Mesothelial cell of epicardium (in vitro differentiated cells): Measurements from ENCODE around the gene CRYBB1. TPM values are rescaled to one million over a fixed set of nuclear protein-coding genes. Genes with fewer than 3 reads are reported as not detected.

Experiments
- DNase-seq, 2 experiments: peaks; one replicate each; pipeline ENCODE4 v3.0.0; 2021; ENCODE audit warnings: low spot score in 2 of 2; ENCODE audit not compliant: unreplicated experiment in 2 of 2
- H3K27ac Mint-ChIP-seq: 2 replicates; pipeline ENCODE4 v1.8.0; 2021; ENCODE audit warnings: mixed read lengths
- H3K27me3 Mint-ChIP-seq: 2 replicates; pipeline ENCODE4 v1.8.0; 2021; ENCODE audit warnings: low read depth, mixed read lengths
- H3K36me3 Mint-ChIP-seq: 2 replicates; pipeline ENCODE4 v1.8.0; 2021; ENCODE audit warnings: mixed read lengths
- H3K4me1 Mint-ChIP-seq: 2 replicates; pipeline ENCODE4 v1.8.0; 2021; ENCODE audit warnings: mixed read lengths
- H3K4me3 Mint-ChIP-seq: 2 replicates; pipeline ENCODE4 v1.8.0; 2021; ENCODE audit warnings: mild to moderate bottlenecking, moderate library complexity, mixed read lengths
- H3K9me3 Mint-ChIP-seq: 2 replicates; pipeline ENCODE4 v1.8.0; 2021; ENCODE audit warnings: mixed read lengths
- total RNA-seq: library from RNA; stranded (reverse); gene quantifications from 3 replicates; pipeline ENCODE4 v1.2.1, GENCODE V29; 2021
- TF ChIP-seq, protein P1 (sequence below): fragments of 200-600 bp; sonication (generic); IDR thresholded peaks from one replicate; pipeline ENCODE4 v1.5.0; 2021; ENCODE audit warnings: antibody characterized with exemption; ENCODE audit not compliant: unreplicated experiment

CRYBB1 gene
- total RNA-seq, 1 donor from 2014 or later: not detected

DNA sequence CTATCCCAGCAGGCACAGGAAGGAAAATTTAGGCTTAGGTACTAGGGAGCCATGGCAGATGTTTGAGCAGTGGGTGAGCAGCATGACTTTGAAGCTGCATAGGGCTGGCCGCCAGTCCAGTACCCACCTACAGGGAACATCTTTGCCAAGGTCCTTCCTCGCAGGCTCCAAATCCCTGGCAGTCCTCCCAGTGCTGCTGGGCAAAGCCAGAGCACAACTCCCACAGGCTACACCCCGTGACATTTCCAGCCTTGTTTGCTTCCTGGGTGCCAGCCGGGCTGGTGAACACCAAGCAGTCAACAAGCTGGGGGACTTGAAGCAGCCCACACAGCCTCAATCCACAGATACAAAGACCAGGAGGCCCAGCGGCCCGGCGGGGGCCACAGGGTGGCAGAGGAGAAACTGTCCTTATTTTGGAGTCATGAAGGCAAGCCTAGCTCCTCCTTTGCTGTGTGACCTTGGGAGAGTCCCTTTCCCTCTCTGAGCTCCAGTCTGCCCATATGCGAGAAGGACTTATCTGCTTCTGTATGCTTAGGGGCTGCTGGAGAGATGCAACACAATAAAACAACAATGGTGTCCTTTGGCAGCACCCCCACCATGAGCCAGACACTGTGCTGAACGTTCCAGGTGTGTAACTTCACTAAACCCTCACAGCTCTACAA is 55.9 kb downstream of the CRYBB1 start:
- no peaks in the 10 kb centered on the region for H3K36me3 Mint-ChIP-seq
- H3K9me3 Mint-ChIP-seq: no peaks in the 10 kb centered on the region
- H3K4me1 Mint-ChIP-seq: no peaks in the 10 kb centered on the region
- no peak overlapping the region for H3K4me3 Mint-ChIP-seq
- TF ChIP-seq, protein P1, sequence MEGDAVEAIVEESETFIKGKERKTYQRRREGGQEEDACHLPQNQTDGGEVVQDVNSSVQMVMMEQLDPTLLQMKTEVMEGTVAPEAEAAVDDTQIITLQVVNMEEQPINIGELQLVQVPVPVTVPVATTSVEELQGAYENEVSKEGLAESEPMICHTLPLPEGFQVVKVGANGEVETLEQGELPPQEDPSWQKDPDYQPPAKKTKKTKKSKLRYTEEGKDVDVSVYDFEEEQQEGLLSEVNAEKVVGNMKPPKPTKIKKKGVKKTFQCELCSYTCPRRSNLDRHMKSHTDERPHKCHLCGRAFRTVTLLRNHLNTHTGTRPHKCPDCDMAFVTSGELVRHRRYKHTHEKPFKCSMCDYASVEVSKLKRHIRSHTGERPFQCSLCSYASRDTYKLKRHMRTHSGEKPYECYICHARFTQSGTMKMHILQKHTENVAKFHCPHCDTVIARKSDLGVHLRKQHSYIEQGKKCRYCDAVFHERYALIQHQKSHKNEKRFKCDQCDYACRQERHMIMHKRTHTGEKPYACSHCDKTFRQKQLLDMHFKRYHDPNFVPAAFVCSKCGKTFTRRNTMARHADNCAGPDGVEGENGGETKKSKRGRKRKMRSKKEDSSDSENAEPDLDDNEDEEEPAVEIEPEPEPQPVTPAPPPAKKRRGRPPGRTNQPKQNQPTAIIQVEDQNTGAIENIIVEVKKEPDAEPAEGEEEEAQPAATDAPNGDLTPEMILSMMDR: no peak
- no peak for DNase-seq
- H3K27me3 Mint-ChIP-seq: no peaks in the 10 kb centered on the region
- no peak overlapping the region for H3K27ac Mint-ChIP-seq

DNA sequence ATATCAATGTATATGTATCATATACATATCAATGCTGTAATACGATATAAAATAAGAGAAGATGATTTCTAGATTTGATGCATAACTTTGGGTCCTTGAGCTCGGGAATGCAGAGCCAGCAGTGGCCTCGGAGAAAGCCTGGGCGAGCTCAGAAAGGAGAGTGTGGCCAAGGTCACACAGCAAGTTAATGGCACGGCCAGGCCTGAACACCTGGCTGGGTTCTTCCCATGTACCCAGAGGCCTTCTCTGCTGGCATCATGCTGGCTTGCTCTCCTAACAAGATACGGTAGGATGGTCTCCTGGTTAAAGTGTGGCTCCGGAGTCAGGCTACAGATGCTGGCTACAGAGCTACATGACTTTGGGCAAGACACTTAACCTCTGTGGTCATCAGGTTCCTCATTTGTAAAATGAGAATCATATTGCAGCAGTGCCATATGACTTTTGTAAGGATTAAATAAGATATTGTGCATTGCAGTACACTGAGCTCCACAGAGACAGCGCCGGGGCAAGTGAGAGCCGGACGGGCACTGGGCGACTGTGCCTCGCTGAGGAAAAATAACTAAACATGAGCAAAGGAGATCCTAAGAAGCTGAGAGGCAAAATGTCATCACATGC is 57.8 kb downstream of the CRYBB1 start:
- Mint-ChIP-seq H3K4me1 (no peaks in the 10 kb centered on the region), H3K27me3 (no peaks in the 10 kb centered on the region), H3K36me3 (no peaks in the 10 kb centered on the region), H3K27ac (no peak overlapping the region), H3K9me3 (no peaks in the 10 kb centered on the region), H3K4me3 (no peak overlapping the region)
- TF ChIP-seq, protein P1: no peak
- DNase-seq: no peak

DNA sequence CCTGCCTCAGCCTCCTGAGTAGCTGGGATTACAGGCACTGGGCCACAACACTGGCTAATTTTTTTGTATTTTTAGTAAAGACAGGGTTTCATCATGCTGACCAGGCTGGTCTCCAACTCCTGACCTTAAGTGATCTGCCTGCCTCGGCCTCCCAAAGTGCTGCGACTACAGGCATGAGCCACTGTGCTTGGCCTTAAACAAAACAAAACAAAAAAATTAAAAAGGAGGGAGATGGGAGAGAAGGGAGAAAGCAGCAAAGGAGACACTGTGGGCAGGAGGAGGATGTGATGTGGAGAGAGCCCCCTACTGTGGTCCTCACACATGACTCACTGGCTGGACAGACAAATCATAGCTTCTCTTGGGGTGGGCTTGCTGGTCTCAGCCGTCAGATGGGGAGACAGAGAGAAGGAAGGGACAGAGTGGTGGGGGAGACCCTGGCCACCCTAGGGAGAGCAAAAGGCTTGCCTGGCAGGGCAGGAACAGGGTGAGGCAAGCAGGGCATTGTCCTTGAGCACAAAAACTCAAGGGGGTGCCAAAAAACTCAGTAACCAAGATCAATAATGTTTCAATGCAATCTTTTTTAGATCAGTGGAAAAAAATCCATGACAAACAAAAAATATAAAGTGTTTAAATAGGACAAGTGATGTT is 59.5 kb downstream of the CRYBB1 start:
- no peaks in the 10 kb centered on the region for H3K27me3 Mint-ChIP-seq
- no peaks in the 10 kb centered on the region for H3K4me1 Mint-ChIP-seq
- DNase-seq: no peak
- H3K9me3 Mint-ChIP-seq: no peaks in the 10 kb centered on the region
- TF ChIP-seq, protein P1: no peak
- no peaks in the 10 kb centered on the region for H3K36me3 Mint-ChIP-seq
- H3K4me3 Mint-ChIP-seq: no peak overlapping the region
- H3K27ac Mint-ChIP-seq: no peak overlapping the region

DNA sequence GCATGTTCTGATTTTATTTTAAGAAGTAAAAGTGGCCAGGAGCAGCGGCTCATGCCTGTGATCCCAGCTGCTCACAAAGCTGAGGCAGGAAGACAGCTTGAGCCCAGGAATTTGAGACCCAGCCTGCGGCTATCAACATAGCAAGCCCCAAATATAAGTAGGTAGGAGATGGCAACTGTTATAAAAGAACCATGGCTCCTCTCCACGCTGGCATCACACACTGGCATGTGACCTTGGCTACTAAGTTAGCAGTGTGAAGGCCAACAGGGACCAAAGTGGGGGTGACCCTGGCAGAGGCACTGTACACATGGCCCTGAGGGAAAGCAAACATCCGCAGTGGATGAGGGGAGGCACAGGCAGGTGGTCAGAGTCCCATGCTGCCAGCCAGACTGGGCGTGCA is 60.9 kb downstream of the CRYBB1 start:
- Mint-ChIP-seq H3K4me1 (no peaks in the 10 kb centered on the region), H3K9me3 (no peaks in the 10 kb centered on the region), H3K27me3 (no peaks in the 10 kb centered on the region), H3K36me3 (no peaks in the 10 kb centered on the region), H3K27ac (peak overlapping the region; percentile 12), H3K4me3 (no peak overlapping the region)
- no peak for DNase-seq
- TF ChIP-seq, protein P1: no peak

DNA sequence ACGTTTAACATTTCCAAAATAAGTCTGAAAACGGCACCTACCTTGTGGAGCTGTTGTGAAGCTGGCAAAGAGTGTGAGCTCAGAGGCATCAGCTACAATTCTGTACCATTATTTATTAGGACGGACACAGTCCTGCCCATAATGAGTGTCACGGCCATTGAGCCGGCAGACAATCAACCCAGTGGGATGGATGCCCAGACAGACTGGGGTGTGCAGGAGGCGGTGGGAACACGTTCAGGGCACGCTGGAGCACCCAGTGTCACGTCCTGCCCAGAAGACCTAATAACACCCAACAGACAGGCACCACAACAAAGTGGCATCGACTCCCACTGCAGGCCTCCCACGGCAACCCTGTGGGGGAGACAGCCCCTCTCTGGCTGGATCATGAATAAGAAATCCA is 62.3 kb downstream of the CRYBB1 start:
- H3K4me1 Mint-ChIP-seq: no peaks in the 10 kb centered on the region
- no peak for DNase-seq

More for the DNA sequence above, 62.3 kb downstream of the CRYBB1 start:
- H3K27ac Mint-ChIP-seq: no peak overlapping the region
- TF ChIP-seq, protein P1: no peak
- no peaks in the 10 kb centered on the region for H3K36me3 Mint-ChIP-seq
- H3K4me3 Mint-ChIP-seq: no peak overlapping the region
- no peaks in the 10 kb centered on the region for H3K9me3 Mint-ChIP-seq
- H3K27me3 Mint-ChIP-seq: no peaks in the 10 kb centered on the region
